Heart left ventricle (tissue), 13 donors: ENCODE data around the gene EFHC1.

ENCODE experiments used
- CTCF ChIP-seq, 12 donors: fragments of 200-600 bp; sonication (generic) in 4 of 12; IDR thresholded peaks; one replicate each; pipeline versions ENCODE4 v1.5.0 to v1.8.0; 2018 to 2022; ENCODE audit warnings: antibody characterized with exemption in 12 of 12, mild to moderate bottlenecking in 5 of 12
- POLR2A ChIP-seq, 2 donors: fragments of 450-650 bp; IDR thresholded peaks; one replicate each; pipeline ENCODE4 v1.6.1; 2017; ENCODE audit warnings: antibody characterized with exemption in 2 of 2, mild to moderate bottlenecking in 2 of 2, moderate library complexity in 2 of 2
- donor health status: ischemic (EF 13 %, LVEDD 7.1; RV severe dilation, severe dysfunction).
- donor health status: DM: no; HTN: yes; CAD: no.
- donor health status: DM: no; HTN: no; CAD: no.
- donor health status: ischemic (EF 25% LVEDD 6.9; RV normal size, moderate dysfunction).
- donor health status: ischemic (EF 25% LVEDD 5.7; RV mildly dilated, moderate dysfunction).
- donor health status: ischemic (EF 35%, LVEDD 5.7; RV mildly dilated, moderate dysfunction).
- donor health status: nonischemic (EF 11% LVEDD 7.7; RV severe dilation, severe dysfunction).
- donor health status: DM: yes; HTN: yes; CAD: no.
- donor health status: PGD.
- donor health status: ischemic (EF 29% LVEDD 5.4; RV normal size, mild dysfunction).
- donor health status: nonischemic (EF 23%, LVEDD 6.1; RV moderate dilation, normal function).

GRCh38 chr6:52388790-52389189, 31.4 kb upstream of the EFHC1 start:
- TF ChIP-seq CTCF (IDR thresholded peaks at IDR 0.05) (no peak), POLR2A (IDR thresholded peaks at IDR 0.05) (no peak)
